Kidney (tissue), 14 donors: ENCODE data around the gene ENTPD7. TPM values are rescaled to one million over a fixed set of nuclear protein-coding genes. Genes with fewer than 3 reads are reported as not detected.

Source experiments
- DNase-seq, 5 donors: peaks; one replicate each; pipeline ENCODE4 v3.0.0-alpha.2; 2013 to 2020
- FAIRE-seq: peaks from 2 replicates; lab custom pipeline; 2012; peaks lifted over from hg19 to GRCh38; lab: Jason Lieb, UNC
- H3K27ac ChIP-seq, 2 donors: one replicate each; pipeline ENCODE4 v1.7.0; 2013; ENCODE audit warnings: low read depth in 2 of 2, low read length in 2 of 2, inconsistent platforms in 1 of 2
- H3K27me3 ChIP-seq: one replicate; pipeline ENCODE4 v1.7.1; 2013; ENCODE audit warnings: low read length, inconsistent platforms; ENCODE audit not compliant: control insufficient read depth, insufficient read depth
- H3K36me3 ChIP-seq, 3 donors: one replicate each; pipeline versions ENCODE4 v1.7.0 to v1.7.1; 2013; ENCODE audit warnings: low read length in 3 of 3, control low read depth in 1 of 3, inconsistent platforms in 1 of 3; ENCODE audit not compliant: insufficient read depth in 3 of 3, control insufficient read depth in 2 of 3
- H3K4me1 ChIP-seq, 3 donors: one replicate each; pipeline versions ENCODE4 v1.7.0 to v1.7.1; 2013; ENCODE audit warnings: low read length in 3 of 3, inconsistent platforms in 1 of 3, low read depth in 1 of 3; ENCODE audit not compliant: control insufficient read depth in 2 of 3, insufficient read depth in 2 of 3
- H3K4me3 ChIP-seq, 3 donors: one replicate each; pipeline versions ENCODE4 v1.7.0 to v1.8.1; 2013; ENCODE audit warnings: low read length in 3 of 3, control low read depth in 1 of 3, inconsistent platforms in 1 of 3
- H3K9ac ChIP-seq, 3 donors: one replicate each; pipeline versions ENCODE4 v1.7.0 to v1.7.1; 2013; ENCODE audit warnings: low read length in 3 of 3, control low read depth in 1 of 3, inconsistent platforms in 1 of 3
- H3K9me3 ChIP-seq, 3 donors: one replicate each; pipeline versions ENCODE4 v1.7.0 to v1.7.1; 2013; ENCODE audit warnings: low read length in 3 of 3, control low read depth in 1 of 3, inconsistent platforms in 1 of 3; ENCODE audit not compliant: control insufficient read depth in 2 of 3, insufficient read depth in 1 of 3
- CTCF ChIP-seq: IDR thresholded peaks from 3 replicates; pipeline ENCODE4 v1.5.1; 2012; ENCODE audit warnings: mild to moderate bottlenecking, moderate library complexity, borderline replicate concordance; ENCODE audit not compliant: insufficient read depth; ENCODE audit errors: extremely low read depth
- intact Hi-C: fragments of 100-400 bp; cut with DNase I; formaldehyde crosslinking; loops from one replicate; pipeline ENCODE4 v1.11.1; 2022
- polyA plus RNA-seq: library from polyadenylated mRNA; stranded (reverse); fragments of 350-450 nt; fragmentation: Illumina TruSeq; extraction: RNeasy Lipid Tissue Mini Kit (QIAGEN cat#74804); gene quantifications from one replicate; pipeline ENCODE4 v1.2.3, GENCODE V29; 2014; ENCODE audit warnings: low read depth, low replicate concordance; ENCODE audit not compliant: insufficient read depth
- total RNA-seq: library from RNA; stranded (reverse); fragmentation: NEBNext Ultra II Directional; extraction: Animal tissue kit (Norgen Biotek cat#: 25700); gene quantifications from one replicate; pipeline ENCODE4 v1.2.1, GENCODE V29; 2021
- donor health status: control.
- donor health status: control.
- donor health status: control.
- donor health status: control.
- donor health status: control.
- donor health status: DM: yes; HTN: yes; CAD: no.
- donor health status: Normal renal cell carcinoma (clear cell type).

The ENTPD7 gene
- total and polyA plus RNA-seq, 2 donors from 2014 or later: 1.4 to 16.1 TPM

DNA sequence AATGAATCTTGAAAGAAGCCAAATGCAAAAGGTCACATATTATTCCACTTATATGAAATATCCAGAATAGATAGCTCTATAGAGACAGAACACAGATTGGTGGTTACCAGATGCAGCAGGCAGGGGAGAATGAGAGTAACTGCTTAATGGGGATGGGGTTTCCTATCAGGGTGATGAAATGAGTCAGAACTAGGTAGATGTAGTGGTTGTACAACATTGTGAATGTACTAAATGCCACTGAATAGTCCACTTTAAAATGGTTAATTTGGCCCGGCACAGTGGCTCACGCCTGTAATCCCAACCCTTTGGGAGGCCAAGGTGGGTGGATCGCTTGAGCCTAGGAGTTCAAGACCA is 29.7 kb upstream of the ENTPD7 start:
- intact Hi-C loops: no loop called here
- Histone ChIP-seq H3K4me3 (no peak overlapping the region), H3K36me3 (no peaks in the 10 kb centered on the region), H3K4me1 (no peaks in the 10 kb centered on the region), H3K9me3 (no peaks in the 10 kb centered on the region), H3K27ac (no peak overlapping the region), H3K9ac (no peak overlapping the region), H3K27me3 (no peaks in the 10 kb centered on the region)
- FAIRE-seq (no peak), DNase-seq (no peak)
- no peak for TF ChIP-seq CTCF

DNA sequence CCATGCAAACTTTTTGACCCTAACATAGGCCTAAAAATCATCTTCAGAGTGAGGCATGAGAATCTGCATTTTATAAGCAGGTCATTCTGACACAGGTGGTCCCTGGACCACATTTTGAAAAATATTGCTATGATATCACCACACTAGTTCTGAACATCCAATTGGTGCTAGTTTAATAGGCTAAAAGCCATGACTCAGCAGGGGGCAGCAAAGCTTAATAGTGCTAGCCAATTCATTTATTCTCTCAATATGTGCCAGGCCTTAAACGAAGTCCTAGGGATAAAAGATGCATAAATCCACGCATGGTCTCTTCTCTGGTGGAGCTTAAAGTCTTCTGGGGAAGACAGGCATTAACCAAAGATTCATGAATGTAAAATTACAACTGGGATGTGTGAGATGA is 28.9 kb upstream of the ENTPD7 start:
- TF ChIP-seq CTCF: peak; percentile 52
- Histone ChIP-seq H3K4me3 (no peak overlapping the region), H3K9ac (no peak overlapping the region), H3K36me3 (no peaks in the 10 kb centered on the region), H3K4me1 (no peaks in the 10 kb centered on the region), H3K27ac (no peak overlapping the region), H3K27me3 (no peaks in the 10 kb centered on the region), H3K9me3 (no peaks in the 10 kb centered on the region)
- intact Hi-C loops: no loop called here
- FAIRE-seq (no peak), DNase-seq (peak in 3 of 5 donors; percentile 23 to 66 (median 24))

DNA sequence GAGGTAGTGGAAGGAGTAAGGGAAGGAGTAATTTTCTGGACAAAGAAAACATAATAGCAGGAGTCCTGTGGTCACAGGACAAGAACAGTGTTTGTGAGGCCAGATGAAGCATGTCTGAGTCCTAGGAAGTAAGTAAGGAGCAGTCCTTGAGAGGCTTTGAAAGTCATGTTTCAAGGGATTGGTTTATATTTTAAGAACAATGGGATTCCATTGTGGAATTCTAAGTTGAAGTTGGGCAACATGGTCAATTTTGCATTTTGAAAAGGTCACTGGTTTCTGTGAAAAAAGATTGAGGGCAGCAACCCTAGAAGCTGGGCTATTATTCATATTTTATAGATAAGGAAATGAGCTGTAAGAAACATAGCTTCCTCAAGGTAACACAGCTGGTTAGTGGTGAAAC is 28.3 kb upstream of the ENTPD7 start:
- Histone ChIP-seq H3K9ac (no peak overlapping the region), H3K4me1 (no peaks in the 10 kb centered on the region), H3K9me3 (no peaks in the 10 kb centered on the region), H3K4me3 (no peak overlapping the region), H3K27me3 (no peaks in the 10 kb centered on the region), H3K36me3 (no peaks in the 10 kb centered on the region), H3K27ac (no peak overlapping the region)
- no peak for TF ChIP-seq CTCF
- intact Hi-C loops: no loop called here
- DNase-seq (no peak), FAIRE-seq (no peak)

- Histone ChIP-seq H3K9ac (no peak overlapping the region), H3K4me1 (no peaks in the 10 kb centered on the region), H3K36me3 (no peaks in the 10 kb centered on the region), H3K27me3 (no peaks in the 10 kb centered on the region), H3K27ac (no peak overlapping the region), H3K9me3 (no peaks in the 10 kb centered on the region), H3K4me3 (no peak overlapping the region)
- TF ChIP-seq CTCF: no peak
- DNase-seq: no peak
- intact Hi-C loops: no loop called here
- no peak for FAIRE-seq
Observed at GRCh38 chr10:99631496-99631895, 27.8 kb upstream of the ENTPD7 start.
